Fibroblast of lung (primary cell): Measurements from ENCODE around the gene CLEC11A. TPM values are rescaled to one million over a fixed set of nuclear protein-coding genes. Genes with fewer than 3 reads are reported as not detected.
"Not testable (repeated sequence)": the region's sequence is repeated elsewhere in the genome, so short reads cannot be mapped to it uniquely, and the experiment has no call there.

ENCODE experiments used
- DNase-seq, 2 donors: peaks; one replicate each; pipeline versions ENCODE4 v3.0.0 to v3.0.0-alpha.2; 2010; ENCODE audit warnings: low read depth in 2 of 2
- H2AFZ ChIP-seq: 2 replicates; pipeline ENCODE4 v1.5.1; 2012; ENCODE audit warnings: low read length, control low read depth, inconsistent platforms
- H3K27ac ChIP-seq: 2 replicates; pipeline ENCODE4 v1.5.1; 2011; ENCODE audit warnings: low read length, control low read depth; ENCODE audit not compliant: insufficient read depth
- H3K27me3 ChIP-seq: 2 replicates; pipeline ENCODE4 v1.5.1; 2011; ENCODE audit warnings: mild to moderate bottlenecking, low read length; ENCODE audit not compliant: control insufficient read depth, insufficient read depth
- H3K36me3 ChIP-seq: 2 replicates; pipeline ENCODE4 v1.5.1; 2011; ENCODE audit warnings: low read length; ENCODE audit not compliant: control insufficient read depth, insufficient read depth
- H3K4me1 ChIP-seq: 2 replicates; pipeline ENCODE4 v1.5.1; 2011; ENCODE audit warnings: low read length; ENCODE audit not compliant: control insufficient read depth, insufficient read depth; ENCODE audit errors: extremely low read depth
- H3K4me2 ChIP-seq: 2 replicates; pipeline ENCODE4 v1.5.1; 2011; ENCODE audit warnings: low read length, control low read depth; ENCODE audit not compliant: insufficient read depth; ENCODE audit errors: extremely low read depth
- H3K4me3 ChIP-seq, 4 experiments: fragments of 200-600 bp in 1 of 4; sonication (generic) in 1 of 4; replicated peaks in 1 of 4; 2 replicates each; pipeline ENCODE4 v1.5.1; 2011 to 2016; ENCODE audit warnings: low read length in 4 of 4, low read depth in 3 of 4, mild to moderate bottlenecking in 3 of 4, control low read depth in 2 of 4, inconsistent platforms in 1 of 4, mixed read lengths in 1 of 4; ENCODE audit not compliant: insufficient read depth in 1 of 4; ENCODE audit errors: control extremely low read depth in 1 of 4
- H3K79me2 ChIP-seq: 2 replicates; pipeline ENCODE4 v1.5.1; 2012; ENCODE audit warnings: mild to moderate bottlenecking, low read length, inconsistent platforms; ENCODE audit not compliant: control insufficient read depth, insufficient read depth
- H3K9ac ChIP-seq: 2 replicates; pipeline ENCODE4 v1.5.1; 2011; ENCODE audit warnings: mild to moderate bottlenecking, low read length, control low read depth; ENCODE audit not compliant: insufficient read depth
- H3K9me3 ChIP-seq: 2 replicates; pipeline ENCODE4 v1.5.1; 2012; ENCODE audit warnings: low read depth, low read length; ENCODE audit not compliant: control insufficient read depth, insufficient read depth
- H4K20me1 ChIP-seq: 2 replicates; pipeline ENCODE4 v1.5.1; 2011; ENCODE audit warnings: low read length; ENCODE audit not compliant: control insufficient read depth, insufficient read depth; ENCODE audit errors: extremely low read depth
- CTCF ChIP-seq, 2 donors: IDR thresholded peaks in 1 of 2; conservative IDR thresholded peaks in 1 of 2; 1 replicate in 1 of 2; 2 replicates in 1 of 2; pipeline ENCODE4 v1.5.1; 2011 to 2012; ENCODE audit warnings: low read length in 2 of 2, control low read depth in 1 of 2, inconsistent platforms in 1 of 2, low read depth in 1 of 2, mild to moderate bottlenecking in 1 of 2
- EZH2 ChIP-seq: IDR thresholded peaks from 2 replicates; pipeline ENCODE4 v1.5.1; 2012; ENCODE audit warnings: low read length, control low read depth, mild to moderate bottlenecking; ENCODE audit errors: missing control alignments
- polyA plus RNA-seq, 2 donors: library from polyadenylated mRNA; depleted of rRNA in 1 of 2; stranded (reverse) in 1 of 2; unstranded in 1 of 2; fragments of >200 nt; gene quantifications; 2 replicates each; pipeline ENCODE4 v1.2.1, GENCODE V29; 2011 to 2012; ENCODE audit warnings: missing spikeins in 1 of 2
- total RNA-seq: library from RNA; depleted of rRNA; stranded (reverse); fragments of >200 nt; gene quantifications from 2 replicates; pipeline ENCODE4 v1.2.1, GENCODE V29; 2014

The CLEC11A gene
- total and polyA plus RNA-seq, 2 donors (not counting 1 experiment from before 2014, with no cell fraction given), result 22.5 to 69.4 TPM

GRCh38 chr19:50743537-50743936 is 20.4 kb downstream of the CLEC11A start:
- H3K27me3 ChIP-seq, result no peaks in the 10 kb centered on the region

GRCh38 chr19:50745221-50745620 is 22.1 kb downstream of the CLEC11A start:
- Histone ChIP-seq H3K9ac (no peak overlapping the region), H3K4me2 (no peak overlapping the region), H2AFZ (no peak overlapping the region), H3K27ac (no peak overlapping the region), H3K4me3 (no peak overlapping the region), H3K79me2 (no peaks in the 10 kb centered on the region), H3K9me3 (no peaks in the 10 kb centered on the region), H3K36me3 (no peaks in the 10 kb centered on the region), H4K20me1 (no peaks in the 10 kb centered on the region), H3K27me3 (no peaks in the 10 kb centered on the region), H3K4me1 (no peaks in the 10 kb centered on the region)
- DNase-seq, result no peak
- no peak for TF ChIP-seq EZH2
- no peak for TF ChIP-seq CTCF (conservative IDR thresholded peaks at IDR 0.05 in 1 of 2, IDR thresholded peaks at IDR 0.05 in 1 of 2; ENCODE audit: low read depth in 1 of 2, low read length in 2 of 2)

More at GRCh38 chr19:50743537-50743936, 20.4 kb downstream of the CLEC11A start:
- no peak for TF ChIP-seq EZH2
- no peak for TF ChIP-seq CTCF (conservative IDR thresholded peaks at IDR 0.05 in 1 of 2, IDR thresholded peaks at IDR 0.05 in 1 of 2; ENCODE audit: low read depth in 1 of 2, low read length in 2 of 2)
- Histone ChIP-seq H3K9me3 (no peaks in the 10 kb centered on the region), H3K4me1 (no peaks in the 10 kb centered on the region), H3K9ac (no peak overlapping the region), H3K36me3 (no peaks in the 10 kb centered on the region), H3K27ac (no peak overlapping the region), H3K4me2 (no peak overlapping the region), H3K4me3 (no peak overlapping the region), H4K20me1 (no peaks in the 10 kb centered on the region), H2AFZ (no peak overlapping the region), H3K79me2 (no peaks in the 10 kb centered on the region)
- no peak for DNase-seq

GRCh38 chr19:50747141-50747540 is 24.0 kb downstream of the CLEC11A start:
- not testable (repeated sequence) for H3K27me3 ChIP-seq, H3K9ac ChIP-seq, H3K4me1 ChIP-seq, H2AFZ ChIP-seq, H4K20me1 ChIP-seq, H3K36me3 ChIP-seq, DNase-seq, H3K27ac ChIP-seq, H3K9me3 ChIP-seq, H3K4me3 ChIP-seq, H3K79me2 ChIP-seq, H3K4me2 ChIP-seq
